Measurements from ENCODE around the gene ARF6. TPM values are rescaled to one million over a fixed set of nuclear protein-coding genes. Genes with fewer than 3 reads are reported as not detected.

The ARF6 gene
- total and polyA plus RNA-seq, 9 of the 15 experiments (the other 6 are each of a cell fraction or from before 2014, with no cell fraction given), result 15.3 to 35.2 (median 24.9) TPM

GRCh38 chr14:49898485-49898884, 5.6 kb downstream of the ARF6 start:
- Histone ChIP-seq H3K9me1 (ENCODE audit: control insufficient read depth, insufficient read depth, low read length) (no peaks in the 10 kb centered on the region), H3K4me3 (no peak overlapping the region), H4K20me1 (replicated peaks; ENCODE audit: control insufficient read depth, insufficient read depth, low read length) (peaks cover 9% of the 10 kb centered on the region; the same call in 1 of the 2 replicates), H2AFZ (ENCODE audit: low read depth, low read length) (no peak overlapping the region), H3K4me1 (replicated peaks in 1 of 2; ENCODE audit: control insufficient read depth in 2 of 2, insufficient read depth in 2 of 2, low read length in 2 of 2) (no peaks in the 10 kb centered on the region; a peak in 1 of 5 replicates), H3K9me3 (replicated peaks; ENCODE audit: control insufficient read depth, insufficient read depth, low read depth, low read length) (no peaks in the 10 kb centered on the region), H3K36me3 (ENCODE audit: control insufficient read depth, insufficient read depth, low read length) (peaks cover 26% of the 10 kb centered on the region), H3K79me2 (ENCODE audit: control insufficient read depth, insufficient read depth, low read length) (peaks cover 54% of the 10 kb centered on the region), H3K27ac (ENCODE audit: extremely low read depth, low read depth, low read length) (no peak overlapping the region), H3K27me3 (ENCODE audit: control insufficient read depth in 2 of 2, insufficient read depth in 2 of 2, low read length in 2 of 2) (no peaks in the 10 kb centered on the region), H3K9ac (ENCODE audit: insufficient read depth in 1 of 2, low read depth in 2 of 2, low read length in 2 of 2) (no peak overlapping the region), H3K4me2 (ENCODE audit: insufficient read depth, low read length) (peak overlapping the region; percentile 13; the same call in 1 of the 2 replicates)
- in situ Hi-C loops (cut with MboI) (no loop called here), intact Hi-C loops (cut with micrococcal nuclease) (loop anchor here (5.0 kb wide), 1 partner anchor 74 kb away; no protein-coding TSS in a partner anchor)
- FAIRE-seq (no peak), ATAC-seq (no peak; the same call in 2 of the 3 replicates), DNase-seq (ENCODE audit: extremely low read depth in 1 of 4, low spot score in 3 of 4) (no peak)
- 74% methylated on average over 2 of the region's 2 CpGs for WGBS (ENCODE audit: insufficient coverage, low coverage, missing lambda C conversion rate)
- ChIA-PET CTCF (ENCODE audit: low intra/inter-chr PET ratio) (interaction anchor here (0.6 kb wide), 2 partner anchors 17 to 207 kb away, joined by 4 read pairs; no protein-coding TSS in a partner anchor), POLR2A (no interaction called here)
- TF ChIP-seq POLR2AphosphoS2 (IDR thresholded peaks at IDR 0.05; ENCODE audit: low read length), result peak; percentile 56; the same call in 1 of the 2 replicates
- no peak for TF ChIP-seq ZBTB49 (CRISPR knock-in tag; IDR thresholded peaks at IDR 0.05; ENCODE audit: borderline replicate concordance)
- no TSS peak for BruUV-seq (replicated peaks)

GRCh38 chr14:49900973-49901372, 8.1 kb downstream of the ARF6 start:
- no peak for DNase-seq (ENCODE audit: extremely low read depth in 1 of 4, low spot score in 3 of 4)
- H3K9ac ChIP-seq (ENCODE audit: insufficient read depth in 1 of 2, low read depth in 2 of 2, low read length in 2 of 2), result no peak overlapping the region
- ChIA-PET POLR2A (no interaction called here), CTCF (ENCODE audit: low intra/inter-chr PET ratio) (no interaction called here)
- BruUV-seq (replicated peaks), result no TSS peak
- H3K9me1 ChIP-seq (ENCODE audit: control insufficient read depth, insufficient read depth, low read length), result no peaks in the 10 kb centered on the region
- no peak for FAIRE-seq
- no peaks in the 10 kb centered on the region for H4K20me1 ChIP-seq (replicated peaks; ENCODE audit: control insufficient read depth, insufficient read depth, low read length)
- intact Hi-C loops (cut with micrococcal nuclease) (no loop called here), in situ Hi-C loops (cut with MboI) (no loop called here)
- no peak overlapping the region for H3K4me3 ChIP-seq
- H3K36me3 ChIP-seq (ENCODE audit: control insufficient read depth, insufficient read depth, low read length), result peaks cover 2% of the 10 kb centered on the region; the same call in 1 of the 3 replicates
- H3K79me2 ChIP-seq (ENCODE audit: control insufficient read depth, insufficient read depth, low read length), result peaks cover 29% of the 10 kb centered on the region
- no peaks in the 10 kb centered on the region for H3K27me3 ChIP-seq (ENCODE audit: control insufficient read depth in 2 of 2, insufficient read depth in 2 of 2, low read length in 2 of 2)
- no peak overlapping the region for H3K27ac ChIP-seq (ENCODE audit: extremely low read depth, low read depth, low read length)
- no peak for ATAC-seq
- H3K4me2 ChIP-seq (ENCODE audit: insufficient read depth, low read length), result no peak overlapping the region
- H2AFZ ChIP-seq (ENCODE audit: low read depth, low read length), result no peak overlapping the region
- WGBS (ENCODE audit: insufficient coverage, low coverage, missing lambda C conversion rate), result 100% methylated on average over 1 of the region's 1 CpG
- no peaks in the 10 kb centered on the region for H3K4me1 ChIP-seq (replicated peaks in 1 of 2; ENCODE audit: control insufficient read depth in 2 of 2, insufficient read depth in 2 of 2, low read length in 2 of 2)
- no peaks in the 10 kb centered on the region for H3K9me3 ChIP-seq (replicated peaks; ENCODE audit: control insufficient read depth, insufficient read depth, low read depth, low read length)
- TF ChIP-seq E2F4 (CRISPR knock-in tag; IDR thresholded peaks at IDR 0.05; ENCODE audit: low read depth), result no peak
- TF ChIP-seq PBX2 (CRISPR knock-in tag; IDR thresholded peaks at IDR 0.05; ENCODE audit: low read depth), result no peak
- TF ChIP-seq PBX2 (tag; conservative IDR thresholded peaks at IDR 0.05; ENCODE audit: low read depth), result no peak
- TF ChIP-seq ZNF280A (IDR thresholded peaks at IDR 0.05; ENCODE audit: low read depth, partially characterized antibody), result no peak

Measured in K562 (cell line).